NCI-H128 (cell line): ENCODE results near the gene PCYT1A.
"Not testable (repeated sequence)": the region's sequence is repeated elsewhere in the genome, so short reads cannot be mapped to it uniquely, and the experiment has no call there.

Experiments used
- DNase-seq: peaks from one replicate; lab custom pipeline; 2025; ENCODE audit not compliant: unreplicated experiment; lab: John Stamatoyannopoulos, UW

The PCYT1A gene

DNA sequence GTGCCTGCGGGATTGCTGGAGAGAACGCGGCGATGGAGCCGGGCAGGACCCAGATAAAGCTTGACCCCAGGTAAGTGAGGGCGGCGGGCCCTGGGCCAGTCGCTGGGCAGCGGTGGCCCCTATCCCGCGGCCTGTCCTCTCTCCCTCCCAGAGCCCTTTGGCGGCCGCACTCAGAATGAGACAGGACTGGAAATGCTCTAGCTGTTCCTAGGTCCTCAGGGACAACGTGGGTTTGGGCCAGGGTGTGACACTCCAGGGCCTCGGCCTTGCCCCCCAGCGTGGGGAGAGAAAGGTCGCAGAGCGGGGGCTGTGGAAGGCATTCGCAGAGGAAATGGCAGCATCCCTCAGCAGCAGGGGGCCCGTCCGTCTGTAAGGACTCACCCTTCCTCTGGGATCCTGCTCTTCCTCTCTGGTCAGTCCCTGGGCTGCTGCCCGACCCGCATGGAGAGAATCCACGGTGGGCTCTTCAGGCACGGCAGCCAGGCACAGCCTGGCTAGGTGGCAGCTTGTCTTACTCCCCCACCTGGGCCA, 70.8 kb downstream of the PCYT1A start:
- DNase-seq: no peak

DNA sequence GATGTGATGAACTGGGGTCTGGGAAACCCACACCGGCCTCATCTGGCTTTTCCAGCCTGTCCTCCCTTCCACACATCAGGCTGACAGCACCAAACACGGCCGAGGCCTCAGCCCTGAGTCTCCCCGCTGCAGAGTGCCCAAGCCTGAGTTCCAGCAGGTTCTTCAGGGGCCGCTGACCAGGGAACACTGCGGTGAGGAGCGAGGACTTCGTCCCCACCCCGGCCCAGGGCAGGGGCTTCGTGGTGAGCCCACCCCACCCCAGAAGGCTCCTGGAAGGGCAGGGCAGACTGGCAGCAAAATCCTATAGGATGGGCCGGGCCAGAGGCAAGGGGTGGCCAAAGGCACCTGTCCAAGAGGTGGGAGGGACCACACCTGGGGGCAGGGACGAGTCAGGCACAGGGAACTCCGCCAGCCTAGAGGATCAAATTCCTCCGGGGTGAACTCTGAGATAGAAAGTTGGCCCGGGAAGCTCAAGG, 71.4 kb downstream of the PCYT1A start, which contains the start of gene SLC51A:
Gene SLC51A, plus strand, starts transcription at position 446 of the 476 bp plus-strand sequence. CDS start 179 bp downstream, outside the sequence.
- DNase-seq: no peak

DNA sequence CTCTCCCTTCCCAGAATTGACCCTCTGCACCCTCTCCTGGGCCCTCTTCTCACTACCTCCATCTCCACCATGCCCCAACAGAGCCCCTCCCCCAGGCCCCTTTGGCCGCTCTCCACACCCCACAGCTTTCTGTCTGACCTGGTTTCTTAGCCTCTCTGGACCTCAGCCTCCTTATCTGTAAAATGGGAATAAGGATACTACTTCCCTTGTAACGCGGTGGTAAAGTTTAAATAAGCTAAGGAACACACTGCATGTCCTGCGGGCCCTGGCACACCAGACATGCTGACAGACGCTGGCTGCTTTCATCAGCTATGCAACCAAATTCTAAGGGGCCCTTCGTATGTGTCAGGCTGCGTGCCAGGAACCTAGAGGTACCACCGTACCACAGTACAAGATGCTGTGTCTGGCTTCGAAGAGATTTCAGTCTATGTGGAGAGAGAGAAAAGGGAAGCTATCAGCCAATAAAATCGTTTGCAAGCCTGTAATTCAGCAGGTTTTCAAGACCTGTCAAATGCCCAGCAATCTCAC, 72.0 kb downstream of the PCYT1A start:
- DNase-seq: no peak

DNA sequence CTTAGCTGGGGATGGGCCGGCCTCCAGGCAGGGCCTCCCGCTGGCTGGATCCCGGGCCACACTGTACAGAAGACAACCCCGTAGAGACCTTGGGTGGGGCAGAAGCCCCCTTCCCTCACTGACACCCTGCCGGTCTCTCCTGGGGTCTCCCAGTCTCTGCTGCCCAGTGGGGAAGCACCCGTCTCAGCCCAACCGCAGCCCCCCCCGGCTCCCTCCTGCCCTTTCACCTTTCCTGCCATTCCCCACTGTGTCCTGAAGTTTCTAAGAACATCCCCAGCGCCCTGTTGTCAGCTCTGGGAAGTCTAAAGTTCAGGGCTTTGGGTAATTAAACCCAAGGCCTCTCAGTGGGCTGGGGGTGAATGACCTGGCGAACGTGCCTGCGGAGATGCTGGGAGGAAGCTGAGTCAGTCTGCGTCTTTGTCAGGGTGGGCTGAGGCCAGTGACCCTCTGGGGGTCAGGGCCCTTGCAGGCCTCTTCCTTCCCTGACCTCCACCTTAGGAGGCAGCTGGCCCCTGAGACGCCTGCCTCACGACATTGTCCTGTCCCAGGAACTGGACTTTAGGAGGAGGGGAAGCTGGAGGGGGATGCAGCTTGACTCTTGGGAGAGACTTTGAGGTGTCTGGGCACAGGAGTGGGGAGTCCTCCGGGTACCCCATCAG, 72.6 kb downstream of the PCYT1A start:
- DNase-seq: no peak

DNA sequence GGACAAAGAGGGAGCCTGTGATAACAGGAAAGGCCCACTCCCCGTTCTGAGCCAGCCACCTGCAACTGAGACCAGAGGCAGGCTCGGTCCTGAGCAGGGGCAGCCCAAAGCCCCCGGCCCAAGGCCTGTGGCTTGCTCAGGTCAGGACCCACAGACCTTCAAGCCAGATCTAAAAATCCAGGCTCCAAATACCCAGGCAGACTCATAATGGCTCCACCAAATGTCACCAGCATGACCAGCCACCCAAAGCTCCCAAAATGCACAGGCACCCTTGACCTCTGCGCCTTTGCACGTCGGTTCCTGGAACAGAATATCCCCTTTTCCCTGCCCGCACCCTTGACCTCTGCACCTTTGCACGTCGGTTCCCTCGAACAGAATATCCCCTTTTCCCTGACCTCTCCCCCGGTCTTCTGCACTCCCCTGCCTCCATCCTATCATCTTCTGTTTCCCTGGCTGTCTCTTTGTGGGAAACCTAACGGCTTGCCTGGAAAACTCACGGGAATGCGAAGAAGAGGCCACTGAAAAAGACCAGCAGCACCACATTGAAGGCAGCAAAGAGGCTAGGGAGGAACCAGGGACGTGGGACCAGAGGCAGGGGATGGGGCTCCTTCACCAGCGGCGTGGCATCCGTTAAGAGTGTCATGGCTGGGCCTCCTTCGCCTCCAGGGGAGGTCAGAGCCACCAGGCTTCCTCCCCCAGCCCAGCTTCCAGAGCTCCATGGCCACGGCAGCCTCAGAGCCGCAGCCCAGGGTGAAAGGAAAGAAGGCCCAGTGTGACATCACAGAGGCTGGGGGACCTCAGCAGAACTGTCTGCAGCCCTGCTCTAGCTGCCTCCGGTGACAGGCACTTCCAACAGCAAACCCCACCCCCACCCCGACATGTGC, 76.6 kb downstream of the PCYT1A start, which contains the start of gene ZDHHC19:
Gene ZDHHC19, minus strand, starts transcription at position 728 of the 884 bp plus-strand sequence. Its CDS starts 85 bp downstream, at position 643.
- no peak for DNase-seq

DNA sequence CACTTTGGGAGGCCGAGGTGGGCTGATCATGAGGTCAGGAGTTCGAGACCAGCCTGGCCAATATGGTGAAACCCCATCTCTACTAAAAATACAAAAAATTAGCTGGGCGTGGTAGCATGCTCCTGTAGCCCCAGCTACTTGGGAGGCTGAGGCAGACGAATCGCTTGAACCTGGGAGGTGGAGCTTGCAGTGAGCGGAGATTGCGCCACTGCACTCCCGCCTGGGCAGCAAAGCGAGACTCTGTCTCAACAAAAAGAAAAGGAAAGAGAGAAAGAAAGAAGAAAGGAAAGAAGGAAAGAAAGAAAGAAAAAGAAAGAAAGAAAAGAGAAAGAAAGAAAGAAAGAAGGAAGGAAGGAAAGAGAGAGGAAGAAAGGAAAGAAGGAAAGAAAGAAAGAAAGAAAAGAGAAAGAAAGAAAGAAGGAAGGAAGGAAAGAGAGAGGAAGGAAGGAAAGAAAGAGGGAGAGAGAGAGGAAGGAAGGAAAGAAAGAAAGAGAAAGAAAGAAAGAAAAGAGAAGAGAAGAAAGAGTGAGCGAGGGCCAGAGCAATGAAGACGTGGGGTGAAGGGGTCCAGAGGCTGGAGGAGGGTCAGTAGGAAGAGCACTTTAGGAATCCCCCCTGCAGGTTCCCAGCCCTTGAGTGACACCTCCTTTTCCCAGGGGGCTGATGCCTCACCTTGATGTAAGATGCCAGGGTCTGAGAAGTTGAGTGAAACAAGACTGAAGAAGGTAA, 77.4 kb downstream of the PCYT1A start:
- not testable (repeated sequence) for DNase-seq

DNA sequence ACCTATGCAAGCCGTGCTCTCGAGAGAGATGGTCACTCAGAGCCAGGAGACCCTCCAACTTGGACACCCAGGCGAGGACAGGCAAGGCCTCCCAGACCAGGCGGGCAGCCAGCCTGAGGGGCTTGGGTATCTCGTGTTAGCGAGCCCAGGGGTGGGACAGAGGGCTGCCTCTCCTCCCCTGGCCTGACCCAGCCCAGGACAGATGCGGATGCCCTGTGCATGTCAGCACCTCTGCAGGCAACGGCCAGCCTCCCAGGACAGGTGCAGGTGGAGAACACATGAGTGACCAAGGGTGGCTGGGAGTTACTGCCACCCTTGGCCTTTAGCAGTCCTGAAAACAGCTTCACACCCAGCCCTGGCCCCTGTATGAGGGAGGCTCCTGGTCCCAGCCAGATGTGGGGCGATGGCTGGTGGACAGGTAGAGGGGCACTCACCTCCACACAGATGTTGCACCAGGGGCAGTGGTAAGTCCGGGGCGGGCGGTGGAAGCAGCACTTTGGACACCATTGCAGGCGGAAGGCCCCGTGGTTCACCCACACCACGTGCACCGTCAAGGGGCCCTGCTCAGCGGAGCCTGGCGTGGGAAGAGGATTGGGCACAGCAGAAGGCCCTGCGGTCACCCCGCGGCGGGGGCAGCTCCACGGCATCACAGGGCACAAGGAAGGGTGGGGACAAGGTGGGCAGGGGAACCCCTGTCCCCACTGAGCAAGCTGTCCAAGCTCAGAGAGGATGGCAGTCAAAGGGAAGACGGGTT, 78.4 kb downstream of the PCYT1A start:
- no peak for DNase-seq

DNA sequence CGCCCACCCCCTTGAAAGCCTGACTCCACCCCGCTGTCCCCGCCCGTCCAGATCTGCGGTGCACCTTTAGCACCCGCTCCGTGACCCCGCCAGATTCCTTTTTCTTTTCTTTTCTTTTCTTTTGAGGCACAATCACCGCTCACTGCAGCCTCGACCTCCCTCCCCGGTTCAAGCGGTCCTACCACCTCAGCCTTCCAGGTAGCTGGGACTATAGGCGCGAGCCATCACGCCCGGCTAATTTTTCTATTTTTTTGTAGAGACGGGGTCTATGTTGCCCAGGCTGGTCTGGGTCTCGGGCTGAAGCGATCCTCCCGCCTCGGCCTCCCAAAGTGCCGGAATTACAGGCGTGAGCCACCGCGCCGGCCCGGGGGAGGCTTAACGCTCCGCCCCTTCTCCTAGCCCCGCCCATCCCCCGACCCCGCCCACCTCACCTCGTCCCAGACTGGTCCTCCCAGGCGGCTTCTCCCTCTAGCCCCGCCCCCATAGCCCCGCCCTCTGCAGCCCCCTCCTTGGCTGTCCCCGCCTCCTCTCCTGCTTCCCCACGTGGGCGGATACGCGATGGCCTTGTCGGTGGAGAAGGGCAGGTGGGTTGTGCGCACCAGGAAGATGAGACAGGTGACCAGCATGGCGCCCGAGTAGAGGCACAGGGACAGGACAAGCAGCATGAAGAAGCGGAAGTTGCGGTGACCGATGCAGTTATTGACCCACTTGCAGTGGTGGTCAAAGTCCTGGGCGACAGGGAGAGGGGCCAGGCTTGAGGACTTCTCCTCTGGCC, 79.5 kb downstream of the PCYT1A start:
- no peak for DNase-seq

GRCh38 chr3:196207159-196207832, 80.2 kb downstream of the PCYT1A start:
- DNase-seq: no peak

GRCh38 chr3:196205442-196206205, 81.9 kb downstream of the PCYT1A start:
- not testable (repeated sequence) for DNase-seq

GRCh38 chr3:196203846-196204245, 83.7 kb downstream of the PCYT1A start:
- no peak for DNase-seq

GRCh38 chr3:196202516-196202970, 85.0 kb downstream of the PCYT1A start:
- no peak for DNase-seq

- DNase-seq: no peak
These were observed 88.5 kb downstream of the PCYT1A start for GRCh38 chr3:196198771-196199753.

- no peak for DNase-seq
These were observed 89.3 kb downstream of the PCYT1A start for GRCh38 chr3:196198081-196198675.

DNA sequence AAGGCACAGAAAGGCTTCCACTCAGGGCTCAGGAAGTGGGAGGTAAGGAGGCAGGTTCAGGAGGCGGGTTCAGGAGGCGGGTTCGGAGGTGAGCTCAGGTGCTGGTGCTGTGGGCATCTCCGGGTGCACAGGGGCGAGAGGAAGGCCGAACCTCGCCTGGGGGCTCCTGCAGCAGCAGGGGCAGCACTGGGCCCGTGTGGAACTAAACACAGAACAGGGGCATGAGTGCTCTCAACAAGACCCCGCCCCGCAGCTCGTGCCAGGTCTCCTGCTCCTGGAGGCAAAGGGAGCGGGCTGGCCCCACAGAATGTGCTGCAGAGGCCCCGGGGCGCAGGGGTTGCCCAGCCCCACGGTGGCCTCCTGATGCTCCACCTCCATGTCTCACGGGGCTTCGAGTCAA, 90.0 kb downstream of the PCYT1A start:
- DNase-seq: no peak

DNA sequence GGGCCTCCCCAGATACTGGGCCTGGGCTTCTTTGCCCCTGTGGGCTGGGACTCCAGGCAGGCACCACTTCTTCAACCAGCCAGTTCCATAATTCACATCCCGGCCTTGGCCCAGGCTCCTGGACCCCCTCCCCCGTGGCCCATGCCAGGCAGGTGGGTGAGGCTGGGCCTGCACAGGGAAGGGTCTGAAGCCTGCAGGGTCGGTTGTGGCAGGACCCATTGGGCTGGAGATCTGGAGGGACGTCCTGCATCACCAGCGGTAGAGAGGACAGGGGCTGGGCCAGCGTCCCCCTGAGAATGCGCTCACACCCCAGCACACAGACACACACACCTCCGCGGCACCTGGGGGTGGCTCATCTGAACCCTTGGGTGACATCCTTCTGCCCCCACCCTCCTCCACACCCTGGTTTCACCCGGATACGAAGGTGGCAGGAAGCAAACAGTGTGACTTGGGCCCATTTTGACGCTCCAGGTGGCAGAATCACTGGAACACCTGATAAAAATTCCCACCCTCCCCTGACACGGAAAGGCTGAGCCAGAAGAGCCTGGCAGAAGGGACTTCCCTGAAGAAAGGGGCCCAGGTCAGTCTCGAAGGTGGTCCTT, 91.8 kb downstream of the PCYT1A start:
- no peak for DNase-seq
